GM21447 (cell line): ENCODE measurements around the gene PLD1.
"Not testable (repeated sequence)": the region's sequence is repeated elsewhere in the genome, so short reads cannot be mapped to it uniquely, and the experiment has no call there.

Experiments
- ATAC-seq: cut with Tn5 transposase; IDR thresholded peaks from one replicate; pipeline ENCODE4 v1.9.1; 2021; ENCODE audit not compliant: unreplicated experiment

PLD1 gene

GRCh38 chr3:171809861-171810628 is at the start of gene PLD1:
PLD1 (minus strand) TSS chr3:171810483; CDS start chr3:171738051, 72,432 bp downstream.
- ATAC-seq = peak; percentile 57

GRCh38 chr3:171858770-171859169 is 48.5 kb upstream of the PLD1 start:
- ATAC-seq = not testable (repeated sequence)

DNA sequence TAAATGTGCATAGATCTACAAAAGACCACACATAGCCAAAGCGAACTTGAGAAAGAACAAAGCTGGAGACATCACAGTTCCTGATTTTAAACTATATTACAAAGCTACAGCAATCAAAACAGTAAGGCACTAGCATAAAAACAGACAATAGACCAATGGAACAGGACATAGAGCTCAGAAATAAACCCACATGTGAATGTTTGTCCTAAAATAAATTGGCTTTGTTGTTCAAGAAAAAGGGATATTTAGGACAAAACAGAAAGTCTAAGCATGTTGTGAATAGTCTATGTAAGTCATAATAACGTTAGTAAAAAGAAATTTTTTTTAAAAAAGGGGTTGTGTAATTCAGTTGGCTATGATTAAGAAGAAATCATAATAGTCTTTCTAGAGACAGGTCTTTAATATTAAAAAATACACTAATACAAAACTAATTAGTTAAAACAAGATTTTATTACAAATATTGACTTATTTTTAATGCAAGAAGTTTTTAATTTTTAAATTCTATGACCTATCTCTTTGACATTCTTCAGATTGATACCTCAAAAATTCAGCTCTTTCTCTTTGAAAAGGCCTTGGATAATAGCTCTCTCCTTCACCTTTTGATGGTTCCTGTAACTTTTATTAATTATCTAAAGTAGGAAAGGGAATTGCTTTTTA is 44.5 kb upstream of the PLD1 start:
- ATAC-seq = no peak

GRCh38 chr3:171851660-171852058 is 41.4 kb upstream of the PLD1 start:
- no peak for ATAC-seq

- ATAC-seq = no peak
Measured at GRCh38 chr3:171850960-171851659, 40.8 kb upstream of the PLD1 start.

GRCh38 chr3:171850320-171850959 is 40.2 kb upstream of the PLD1 start:
- no peak for ATAC-seq

GRCh38 chr3:171849617-171850319 is 39.5 kb upstream of the PLD1 start:
- ATAC-seq = no peak

GRCh38 chr3:171847595-171848259 is 37.4 kb upstream of the PLD1 start:
- ATAC-seq = no peak

GRCh38 chr3:171847133-171847532 is 36.9 kb upstream of the PLD1 start:
- ATAC-seq = no peak

- ATAC-seq = peak; percentile 97
Measured at GRCh38 chr3:171846597-171846996, 36.3 kb upstream of the PLD1 start.

GRCh38 chr3:171845481-171846284 is 35.4 kb upstream of the PLD1 start:
- no peak for ATAC-seq

DNA sequence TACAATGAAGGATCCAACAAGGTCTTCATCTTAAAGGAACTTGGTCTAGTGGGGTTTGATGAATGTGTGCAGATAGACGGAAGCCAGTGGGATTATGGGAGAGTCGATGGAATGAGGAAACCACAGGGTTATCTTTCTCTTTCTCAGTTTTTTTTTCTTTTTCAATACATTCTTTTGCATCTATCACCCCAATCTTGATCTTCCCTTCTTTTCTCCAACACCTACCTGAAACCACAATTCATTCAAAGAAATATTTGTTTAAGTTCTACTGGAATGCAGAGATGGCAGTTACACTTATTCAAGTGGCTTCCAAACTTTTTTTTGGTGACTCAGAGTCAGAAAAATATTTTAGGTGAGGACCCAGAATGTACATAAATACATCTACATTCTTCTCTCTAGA is 34.6 kb upstream of the PLD1 start:
- no peak for ATAC-seq

DNA sequence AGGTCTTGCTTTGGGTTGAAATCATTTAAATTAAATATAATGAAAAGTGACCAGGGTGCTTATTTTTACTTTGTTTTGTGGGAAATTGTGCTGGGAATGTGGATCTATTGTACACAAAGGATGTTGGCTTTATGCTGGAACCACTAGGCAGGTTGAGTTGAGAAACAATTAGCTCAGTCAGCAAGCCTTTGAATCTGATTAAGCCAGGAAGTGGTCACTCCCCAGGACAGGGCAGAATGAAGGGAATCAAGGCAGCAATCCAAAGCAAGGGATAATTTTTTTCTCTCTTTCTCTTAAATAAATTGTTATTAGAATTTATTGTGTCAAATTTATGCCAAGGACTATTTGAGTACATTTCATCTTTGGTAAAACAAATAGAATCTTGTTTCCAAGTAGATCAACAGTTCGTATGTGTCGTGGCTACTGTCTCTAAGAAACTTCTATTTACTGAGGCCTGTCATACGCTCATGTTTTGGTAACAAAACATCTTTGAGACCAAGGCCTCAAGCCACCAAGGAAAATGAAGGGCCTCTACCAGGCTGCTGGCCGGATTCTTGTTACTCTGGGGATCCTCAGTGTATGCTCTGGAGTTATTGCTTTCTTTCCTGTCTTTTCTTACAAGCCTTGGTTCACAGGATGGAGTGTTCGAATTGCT is 32.7 kb upstream of the PLD1 start, which contains the start of gene TMEM212:
Gene TMEM212, plus strand, starts transcription at position 486 of the 655 bp plus-strand sequence. Its CDS starts 35 bp downstream, at position 521.
- no peak for ATAC-seq

DNA sequence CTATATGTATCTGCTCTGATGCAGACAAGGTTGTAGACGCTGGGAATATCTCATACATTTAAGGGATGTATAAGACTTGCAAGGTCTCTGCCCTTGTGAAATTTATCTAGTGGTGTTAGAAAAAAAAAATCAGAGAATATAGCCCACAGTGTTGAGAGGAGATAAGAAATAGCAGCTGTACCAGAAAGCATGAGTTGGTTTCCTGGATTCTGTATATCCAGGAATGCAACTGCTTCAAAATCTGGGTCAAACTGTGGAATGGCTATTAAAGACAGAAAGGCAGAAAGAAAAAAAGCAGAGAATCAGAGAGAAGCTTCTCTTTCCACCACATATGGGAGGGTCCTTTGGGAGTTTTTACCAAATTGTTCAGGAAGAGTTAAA is 31.3 kb upstream of the PLD1 start:
- no peak for ATAC-seq

- no peak for ATAC-seq
Measured at GRCh38 chr3:171840811-171841619, 30.7 kb upstream of the PLD1 start.

DNA sequence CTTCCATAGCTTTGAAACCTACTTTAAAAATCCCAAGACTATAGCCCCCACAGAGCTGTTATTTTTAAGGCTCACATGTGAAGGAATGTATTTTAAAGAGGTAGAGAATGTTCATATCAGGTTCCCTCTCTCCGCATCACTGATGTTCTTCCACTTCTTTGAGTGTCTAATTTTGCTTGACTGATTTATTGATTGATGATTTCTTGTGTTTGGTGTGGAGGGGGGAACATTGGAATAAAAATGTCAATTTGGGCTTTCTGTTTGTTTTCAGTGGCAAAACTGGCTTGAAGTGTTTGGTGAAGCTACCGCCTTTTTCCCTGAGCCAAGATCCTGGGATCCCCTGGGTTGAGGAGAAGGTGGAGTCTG is 30.1 kb upstream of the PLD1 start:
- ATAC-seq = no peak

GRCh38 chr3:171839270-171839669 is 29.0 kb upstream of the PLD1 start:
- no peak for ATAC-seq

GRCh38 chr3:171838218-171838720 is 28.0 kb upstream of the PLD1 start:
- no peak for ATAC-seq
